Left ventricle myocardium inferior (tissue), 1 donor: ENCODE results near the gene TCEANC2. TPM values are rescaled to one million over a fixed set of nuclear protein-coding genes. Genes with fewer than 3 reads are reported as not detected.

Source experiments
- DNase-seq: peaks from one replicate; pipeline ENCODE4 v3.0.0-alpha.2; 2020
- H3K27ac ChIP-seq: fragments of 200-600 bp; replicated peaks from 2 replicates; pipeline ENCODE4 v1.8.0; 2021
- H3K27me3 ChIP-seq: fragments of 200-600 bp; 2 replicates; pipeline ENCODE4 v1.8.0; 2021; ENCODE audit warnings: low read depth
- H3K36me3 ChIP-seq: fragments of 200-600 bp; 2 replicates; pipeline ENCODE4 v1.8.0; 2021
- H3K4me1 ChIP-seq: fragments of 200-600 bp; 2 replicates; pipeline ENCODE4 v1.8.0; 2021
- H3K4me3 ChIP-seq: fragments of 200-600 bp; 2 replicates; pipeline ENCODE4 v1.8.0; 2021; ENCODE audit warnings: mild to moderate bottlenecking, moderate library complexity
- H3K9me3 ChIP-seq: fragments of 200-600 bp; replicated peaks from 2 replicates; pipeline ENCODE4 v1.8.0; 2021
- CTCF ChIP-seq: fragments of 200-600 bp; IDR thresholded peaks from 2 replicates; pipeline ENCODE4 v1.8.0; 2021; ENCODE audit warnings: antibody characterized with exemption, mild to moderate bottlenecking, borderline replicate concordance
- intact Hi-C: fragments of 100-400 bp; cut with micrococcal nuclease; formaldehyde crosslinking; loops from one replicate; pipeline ENCODE4 v1.11.0; 2022
- total RNA-seq: library from RNA; stranded (reverse); fragmentation: NEBNext Ultra II Directional; extraction: Animal tissue kit (Norgen Biotek cat#: 25700); gene quantifications from one replicate; pipeline ENCODE4 v1.2.1, GENCODE V29; 2021
- donor health status: DM: no; HTN: yes; CAD: no; lungs with severe emphysema.

Gene TCEANC2
- total RNA-seq, 1 donor from 2014 or later = 5.7 TPM

- no peaks in the 10 kb centered on the region for H3K27me3 ChIP-seq
- no peak for TF ChIP-seq CTCF
- no peaks in the 10 kb centered on the region for H3K9me3 ChIP-seq
- H3K27ac ChIP-seq = no peak overlapping the region
- H3K4me1 ChIP-seq = no peaks in the 10 kb centered on the region
- intact Hi-C loops = no loop called here
- H3K36me3 ChIP-seq = no peaks in the 10 kb centered on the region
- no peak overlapping the region for H3K4me3 ChIP-seq
- DNase-seq = no peak
Observed at GRCh38 chr1:54109129-54110090, 56.0 kb downstream of the TCEANC2 start.

GRCh38 chr1:54110996-54111395, 57.6 kb downstream of the TCEANC2 start:
- Histone ChIP-seq H3K4me3 (no peak overlapping the region), H3K27ac (no peak overlapping the region), H3K4me1 (no peaks in the 10 kb centered on the region), H3K27me3 (no peaks in the 10 kb centered on the region), H3K36me3 (no peaks in the 10 kb centered on the region), H3K9me3 (no peaks in the 10 kb centered on the region)
- TF ChIP-seq CTCF = no peak
- no peak for DNase-seq
- intact Hi-C loops = no loop called here

- DNase-seq = no peak
- H3K4me1 ChIP-seq = no peaks in the 10 kb centered on the region
- H3K27me3 ChIP-seq = no peaks in the 10 kb centered on the region
- TF ChIP-seq CTCF = no peak
- H3K27ac ChIP-seq = no peak overlapping the region
- no peaks in the 10 kb centered on the region for H3K9me3 ChIP-seq
- intact Hi-C loops = no loop called here
- no peak overlapping the region for H3K4me3 ChIP-seq
- H3K36me3 ChIP-seq = no peaks in the 10 kb centered on the region
Observed at GRCh38 chr1:54111624-54112023, 58.2 kb downstream of the TCEANC2 start.

GRCh38 chr1:54112027-54112426, 58.6 kb downstream of the TCEANC2 start:
- H3K9me3 ChIP-seq = no peaks in the 10 kb centered on the region

GRCh38 chr1:54112705-54113368, 59.4 kb downstream of the TCEANC2 start:
- intact Hi-C loops = no loop called here

More at GRCh38 chr1:54112027-54112426, 58.6 kb downstream of the TCEANC2 start:
- H3K27ac ChIP-seq = no peak overlapping the region
- no peaks in the 10 kb centered on the region for H3K4me1 ChIP-seq
- H3K4me3 ChIP-seq = no peak overlapping the region
- H3K36me3 ChIP-seq = no peaks in the 10 kb centered on the region
- no peak for TF ChIP-seq CTCF
- H3K27me3 ChIP-seq = no peaks in the 10 kb centered on the region
- intact Hi-C loops = no loop called here
- DNase-seq = no peak

More at GRCh38 chr1:54112705-54113368, 59.4 kb downstream of the TCEANC2 start:
- no peaks in the 10 kb centered on the region for H3K27me3 ChIP-seq
- H3K4me3 ChIP-seq = no peak overlapping the region
- H3K27ac ChIP-seq = no peak overlapping the region
- DNase-seq = no peak
- no peaks in the 10 kb centered on the region for H3K36me3 ChIP-seq
- no peaks in the 10 kb centered on the region for H3K9me3 ChIP-seq
- no peak for TF ChIP-seq CTCF
- H3K4me1 ChIP-seq = no peaks in the 10 kb centered on the region
